Karpas-422 (cell line): ENCODE data around the gene VPS13D. TPM values are rescaled to one million over a fixed set of nuclear protein-coding genes. Genes with fewer than 3 reads are reported as not detected.

ENCODE experiments used
- DNase-seq: peaks from one replicate; pipeline ENCODE4 v3.0.0-alpha.2; 2015
- H2AFZ ChIP-seq: fragments of 200-600 bp; sonication (generic); 2 replicates; pipeline ENCODE4 v1.6.1; 2014; ENCODE audit warnings: antibody characterized with exemption, low read length, mixed read lengths
- H3K27ac ChIP-seq: fragments of 200-600 bp; sonication (generic); 2 replicates; pipeline ENCODE4 v1.5.1; 2014; ENCODE audit warnings: mild to moderate bottlenecking, low read length, moderate library complexity
- H3K27me3 ChIP-seq: fragments of 200-600 bp; sonication (generic); 2 replicates; pipeline ENCODE4 v1.6.1; 2014; ENCODE audit warnings: low read length, mixed read lengths
- H3K36me3 ChIP-seq: fragments of 200-600 bp; sonication (generic); 2 replicates; pipeline ENCODE4 v1.6.1; 2014; ENCODE audit warnings: low read length, mixed read lengths; ENCODE audit not compliant: insufficient read depth
- H3K4me1 ChIP-seq: fragments of 200-600 bp; sonication (generic); 2 replicates; pipeline ENCODE4 v1.6.1; 2014; ENCODE audit warnings: mild to moderate bottlenecking, low read length, mixed read lengths
- H3K4me2 ChIP-seq: fragments of 200-600 bp; sonication (generic); 2 replicates; pipeline ENCODE4 v1.6.1; 2014; ENCODE audit warnings: low read length, low read depth, mild to moderate bottlenecking; ENCODE audit not compliant: poor library complexity, severe bottlenecking
- H3K4me3 ChIP-seq: fragments of 200-600 bp; sonication (generic); 2 replicates; pipeline ENCODE4 v1.5.1; 2014; ENCODE audit warnings: mild to moderate bottlenecking, antibody characterized with exemption, low read length, mixed read lengths
- H3K79me2 ChIP-seq: fragments of 200-600 bp; sonication (generic); 2 replicates; pipeline ENCODE4 v1.6.1; 2014; ENCODE audit warnings: mild to moderate bottlenecking, low read length, mixed read lengths
- H3K9ac ChIP-seq: fragments of 200-600 bp; sonication (generic); 2 replicates; pipeline ENCODE4 v1.6.0; 2014; ENCODE audit warnings: low read length
- H3K9me2 ChIP-seq: fragments of 200-600 bp; sonication (generic), shearing (Covaris generic); replicated peaks from 2 replicates; pipeline ENCODE4 v1.6.0; 2014; ENCODE audit warnings: mild to moderate bottlenecking, low read length, moderate library complexity; ENCODE audit not compliant: insufficient read depth
- H3K9me3 ChIP-seq: fragments of 300-700, 200-600 bp; sonication (generic); 2 replicates; pipeline ENCODE4 v1.6.1; 2014; ENCODE audit warnings: low read length, mixed read lengths
- H4K20me1 ChIP-seq: fragments of 200-600 bp; sonication (generic); 2 replicates; pipeline ENCODE4 v1.6.1; 2014; ENCODE audit warnings: mild to moderate bottlenecking, antibody characterized with exemption, low read length, low read depth; ENCODE audit not compliant: insufficient read depth
- total RNA-seq: library from RNA; depleted of rRNA; stranded (reverse); fragments of >200 nt; shearing (Covaris generic); gene quantifications from 2 replicates; pipeline ENCODE4 v1.2.3, GENCODE V29; 2014; ENCODE audit warnings: low replicate concordance

VPS13D gene
- total RNA-seq, 1 experiment from 2014 or later: 36.2 TPM

GRCh38 chr1:12348113-12348512, 118.3 kb downstream of the VPS13D start:
- H3K79me2 ChIP-seq: no peaks in the 10 kb centered on the region
- H3K27me3 ChIP-seq: no peaks in the 10 kb centered on the region
- DNase-seq: no peak
- no peaks in the 10 kb centered on the region for H3K9me3 ChIP-seq
- no peak overlapping the region for H3K4me3 ChIP-seq
- H3K36me3 ChIP-seq: peaks cover 40% of the 10 kb centered on the region; the same call in 1 of the 2 replicates
- H3K27ac ChIP-seq: no peak overlapping the region
- no peak overlapping the region for H2AFZ ChIP-seq
- no peak overlapping the region for H3K9ac ChIP-seq
- no peaks in the 10 kb centered on the region; the same call in 1 of the 2 replicates for H3K9me2 ChIP-seq
- H4K20me1 ChIP-seq: no peaks in the 10 kb centered on the region
- H3K4me2 ChIP-seq: no peak overlapping the region
- H3K4me1 ChIP-seq: peaks cover 18% of the 10 kb centered on the region

DNA sequence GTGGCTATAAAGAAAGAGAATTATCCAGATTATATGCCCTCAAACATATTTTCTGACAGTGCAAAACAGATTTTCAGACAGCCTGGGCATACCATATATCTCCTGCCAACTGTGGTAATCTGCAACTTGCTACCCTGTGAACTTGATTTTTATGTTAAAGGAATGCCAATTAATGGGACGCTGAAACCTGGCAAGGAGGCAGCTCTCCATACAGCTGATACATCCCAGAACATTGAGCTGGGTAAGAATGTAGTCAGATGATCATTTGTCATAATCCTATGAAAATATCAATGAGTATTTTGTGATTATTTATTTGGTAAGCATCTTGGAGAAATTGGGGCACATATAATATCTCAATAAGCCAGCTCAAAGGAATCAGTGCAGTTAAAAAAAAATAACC, 124.2 kb downstream of the VPS13D start:
- Histone ChIP-seq H3K27ac (no peak overlapping the region), H3K9me2 (no peaks in the 10 kb centered on the region), H3K4me2 (no peak overlapping the region)

GRCh38 chr1:12356004-12356890, 126.4 kb downstream of the VPS13D start:
- 0 out of 2 replicates have a peak, but pooled peaks cover 8% of the 10 kb centered on the region for H3K36me3 ChIP-seq
- H3K27me3 ChIP-seq: no peaks in the 10 kb centered on the region
- no peaks in the 10 kb centered on the region for H3K79me2 ChIP-seq
- DNase-seq: no peak
- no peaks in the 10 kb centered on the region for H3K9me3 ChIP-seq
- H3K9me2 ChIP-seq: no peaks in the 10 kb centered on the region
- no peaks in the 10 kb centered on the region for H3K4me1 ChIP-seq
- H2AFZ ChIP-seq: no peak overlapping the region
- H3K27ac ChIP-seq: no peak overlapping the region
- H3K9ac ChIP-seq: no peak overlapping the region
- H3K4me2 ChIP-seq: no peak overlapping the region
- H4K20me1 ChIP-seq: no peaks in the 10 kb centered on the region
- H3K4me3 ChIP-seq: no peak overlapping the region

More for the DNA sequence above, 124.2 kb downstream of the VPS13D start:
- Histone ChIP-seq H3K4me1 (no peaks in the 10 kb centered on the region), H3K9ac (no peak overlapping the region), H3K79me2 (no peaks in the 10 kb centered on the region), H3K27me3 (no peaks in the 10 kb centered on the region), H3K36me3 (peaks cover 28% of the 10 kb centered on the region; the same call in 1 of the 2 replicates), H3K9me3 (no peaks in the 10 kb centered on the region), H4K20me1 (no peaks in the 10 kb centered on the region), H2AFZ (no peak overlapping the region), H3K4me3 (no peak overlapping the region)
- no peak for DNase-seq

DNA sequence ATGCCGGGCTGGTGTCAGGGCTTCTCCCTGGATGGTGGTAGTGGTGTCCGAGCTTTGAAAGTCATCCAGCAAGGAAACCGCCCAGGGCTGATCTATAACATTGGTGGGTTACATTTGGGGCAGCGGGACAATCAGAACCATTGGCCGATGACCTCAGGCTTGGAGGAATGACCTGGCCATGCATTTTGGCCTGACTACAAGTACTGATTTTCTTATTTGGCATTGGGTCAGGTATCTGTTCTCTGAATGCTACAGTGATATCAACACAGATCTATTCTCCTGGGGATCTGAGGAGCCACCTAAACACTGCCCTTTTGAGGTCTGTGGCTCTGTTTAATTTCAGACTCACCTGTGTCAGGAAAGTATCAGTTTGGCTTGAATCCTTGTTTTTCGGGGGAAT, 128.7 kb downstream of the VPS13D start:
- no peak overlapping the region for H2AFZ ChIP-seq
- 0 out of 2 replicates have a peak, but pooled peaks cover 8% of the 10 kb centered on the region for H3K36me3 ChIP-seq
- no peaks in the 10 kb centered on the region for H3K9me3 ChIP-seq

GRCh38 chr1:12359359-12360133, 129.7 kb downstream of the VPS13D start:
- Histone ChIP-seq H3K4me1 (no peaks in the 10 kb centered on the region), H3K4me2 (no peak overlapping the region), H3K9me2 (no peaks in the 10 kb centered on the region), H3K4me3 (no peak overlapping the region), H3K27ac (no peak overlapping the region), H4K20me1 (no peaks in the 10 kb centered on the region), H3K36me3 (0 out of 2 replicates have a peak, but pooled peaks cover 8% of the 10 kb centered on the region), H3K9ac (no peak overlapping the region), H3K79me2 (no peaks in the 10 kb centered on the region), H3K9me3 (no peaks in the 10 kb centered on the region), H3K27me3 (no peaks in the 10 kb centered on the region), H2AFZ (no peak overlapping the region)
- DNase-seq: no peak

More for the DNA sequence above, 128.7 kb downstream of the VPS13D start:
- Histone ChIP-seq H3K4me2 (no peak overlapping the region), H3K27ac (no peak overlapping the region), H3K9me2 (no peaks in the 10 kb centered on the region), H3K9ac (no peak overlapping the region), H3K4me1 (no peaks in the 10 kb centered on the region), H3K4me3 (no peak overlapping the region), H3K79me2 (no peaks in the 10 kb centered on the region), H3K27me3 (no peaks in the 10 kb centered on the region), H4K20me1 (no peaks in the 10 kb centered on the region)
- no peak for DNase-seq

DNA sequence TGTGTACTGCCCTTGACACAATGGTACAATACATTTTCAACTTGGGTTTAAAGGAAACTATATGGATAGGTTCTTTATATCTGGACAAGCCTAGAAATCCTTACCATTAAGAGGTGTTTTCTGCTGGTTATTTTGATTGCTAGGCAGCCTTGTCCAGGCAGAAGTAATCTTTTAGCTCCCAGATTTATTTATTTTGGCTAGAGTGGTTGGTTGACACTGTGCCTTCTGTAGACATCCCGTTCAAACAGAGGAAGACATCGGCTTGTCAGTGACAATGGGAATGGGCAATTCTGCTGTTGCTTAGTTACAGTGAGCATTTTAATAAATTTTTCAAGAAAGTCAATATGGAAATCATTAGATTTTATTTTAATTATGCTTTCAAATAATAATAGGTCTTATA, 138.8 kb downstream of the VPS13D start:
- Histone ChIP-seq H3K4me1 (no peaks in the 10 kb centered on the region), H3K79me2 (no peaks in the 10 kb centered on the region), H3K9ac (no peak overlapping the region), H3K27me3 (no peaks in the 10 kb centered on the region), H3K4me3 (no peak overlapping the region), H3K9me3 (no peaks in the 10 kb centered on the region), H3K27ac (no peak overlapping the region), H4K20me1 (no peaks in the 10 kb centered on the region), H2AFZ (no peak overlapping the region), H3K4me2 (no peak overlapping the region), H3K36me3 (no peaks in the 10 kb centered on the region), H3K9me2 (no peaks in the 10 kb centered on the region)
- no peak for DNase-seq

DNA sequence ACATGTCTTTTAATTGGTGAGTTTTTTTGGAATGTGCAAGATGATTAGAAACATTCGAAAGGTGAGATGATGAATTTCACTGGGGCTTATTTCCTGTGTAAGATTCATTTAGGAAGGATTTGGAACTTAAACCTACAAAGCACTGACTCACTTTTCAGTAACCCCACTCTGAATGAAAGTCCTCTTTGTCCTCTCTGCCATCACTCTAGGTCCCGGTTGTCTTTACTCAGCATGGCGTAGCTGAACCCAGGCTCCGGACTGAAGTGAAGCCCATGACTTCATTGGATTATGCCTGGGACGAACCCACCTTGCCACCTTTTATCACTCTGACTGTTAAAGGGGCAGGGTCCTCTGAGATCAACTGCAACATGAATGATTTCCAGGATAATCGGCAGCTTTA, 139.4 kb downstream of the VPS13D start:
- Histone ChIP-seq H3K9ac (no peak overlapping the region), H3K79me2 (no peaks in the 10 kb centered on the region), H2AFZ (no peak overlapping the region), H3K4me1 (no peaks in the 10 kb centered on the region), H4K20me1 (no peaks in the 10 kb centered on the region), H3K27me3 (no peaks in the 10 kb centered on the region), H3K4me2 (no peak overlapping the region), H3K27ac (no peak overlapping the region), H3K9me2 (no peaks in the 10 kb centered on the region), H3K9me3 (no peaks in the 10 kb centered on the region), H3K4me3 (no peak overlapping the region), H3K36me3 (no peaks in the 10 kb centered on the region)
- no peak for DNase-seq

DNA sequence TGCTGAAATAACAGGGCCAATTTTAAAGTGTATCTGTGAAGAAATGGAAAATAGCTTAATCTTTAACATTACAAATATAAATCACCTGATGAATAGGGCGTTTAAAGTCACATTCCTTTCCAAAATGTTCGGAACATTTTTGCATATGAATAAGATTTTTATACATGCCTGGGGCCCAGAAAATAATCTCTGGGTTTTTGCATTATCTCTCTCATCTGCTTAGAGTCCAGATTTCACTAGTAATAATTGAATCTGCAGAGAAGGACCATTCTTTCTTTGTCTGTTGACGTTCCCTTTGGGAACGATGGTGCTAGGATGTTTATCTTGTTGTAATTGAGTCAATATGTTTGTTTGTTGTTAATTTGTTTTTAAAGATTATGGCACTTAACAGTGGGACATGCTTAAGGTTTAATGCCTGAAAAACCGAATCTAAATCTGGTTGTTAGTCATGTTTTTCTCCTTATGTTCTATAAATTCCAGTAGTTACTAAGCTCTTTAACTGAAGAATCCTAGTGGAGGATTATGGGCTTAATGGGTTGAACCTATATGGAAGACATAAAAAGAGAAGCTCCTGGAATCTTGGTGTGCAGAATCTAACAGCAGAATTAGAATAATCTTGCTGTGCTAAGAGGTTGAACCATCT, 140.6 kb downstream of the VPS13D start:
- no peaks in the 10 kb centered on the region for H3K9me2 ChIP-seq
- H4K20me1 ChIP-seq: no peaks in the 10 kb centered on the region
- no peak overlapping the region for H3K9ac ChIP-seq
- no peak overlapping the region for H3K27ac ChIP-seq
- no peak overlapping the region for H3K4me3 ChIP-seq
- H3K27me3 ChIP-seq: no peaks in the 10 kb centered on the region
- no peaks in the 10 kb centered on the region for H3K9me3 ChIP-seq
- no peak overlapping the region for H2AFZ ChIP-seq
- H3K36me3 ChIP-seq: no peaks in the 10 kb centered on the region
- no peaks in the 10 kb centered on the region for H3K79me2 ChIP-seq
- no peak overlapping the region for H3K4me2 ChIP-seq
- DNase-seq: no peak
- H3K4me1 ChIP-seq: no peaks in the 10 kb centered on the region
